IPS-18c (cell line): ENCODE results near the gene KCNK2.

Experiments
- H3K4me3 ChIP-seq: 2 replicates; pipeline ENCODE4 v1.7.0; 2013; ENCODE audit warnings: low read depth, mild to moderate bottlenecking, low read length, moderate library complexity; ENCODE audit not compliant: insufficient read depth
- H3K9me3 ChIP-seq: one replicate; pipeline ENCODE4 v1.6.1; 2013; ENCODE audit warnings: mild to moderate bottlenecking, low read length, moderate library complexity; ENCODE audit not compliant: control insufficient read depth, insufficient read depth

Gene KCNK2

DNA sequence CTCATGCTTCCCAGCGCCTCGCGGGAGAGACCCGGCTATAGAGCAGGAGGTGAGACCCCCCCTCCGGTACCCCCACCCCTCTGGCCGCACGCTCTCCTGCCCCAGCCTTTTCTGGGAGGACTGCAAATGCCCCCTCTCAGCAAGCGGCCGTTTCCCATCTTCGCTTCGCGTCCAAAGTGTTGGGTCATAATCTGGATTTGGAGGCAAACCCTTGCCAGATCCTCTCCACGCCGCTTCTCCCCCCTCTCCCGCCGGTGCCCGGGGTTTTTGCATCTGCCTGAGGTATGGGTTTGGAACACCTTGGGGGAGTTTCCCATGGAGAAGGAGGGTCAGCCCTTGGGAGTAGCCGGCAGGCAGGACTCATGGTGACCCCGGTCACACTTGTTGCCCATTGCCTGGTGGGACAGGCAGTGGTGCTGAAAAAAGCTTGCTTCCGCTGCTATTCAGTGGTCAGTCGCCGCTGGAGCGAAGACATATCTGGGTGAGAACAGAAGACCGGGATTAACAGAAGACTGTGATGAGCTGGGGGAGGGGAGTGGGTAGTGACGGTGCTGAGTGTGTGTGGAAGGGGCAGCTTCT lies 935 bp downstream of the KCNK2 start:
- no peaks in the 10 kb centered on the region for H3K9me3 ChIP-seq
- H3K4me3 ChIP-seq: peak overlapping the region; percentile 42

DNA sequence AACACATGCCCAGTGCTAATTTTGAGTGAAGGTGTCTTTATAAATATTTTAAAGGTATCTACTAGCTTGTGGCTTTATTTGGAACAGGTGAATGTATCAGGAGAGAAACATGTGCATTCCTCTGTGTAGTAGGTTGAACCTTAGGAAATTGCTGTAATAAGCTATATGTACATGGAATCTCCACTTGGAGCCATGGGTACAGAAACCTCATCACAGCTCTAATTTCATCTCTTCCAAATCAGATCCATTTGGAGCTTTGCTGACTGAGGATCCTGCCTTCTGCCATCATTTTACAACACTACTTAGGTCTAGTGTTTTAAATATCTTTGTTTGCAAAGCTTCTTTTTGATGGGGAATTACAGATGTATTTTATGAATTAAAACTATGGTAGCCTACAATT lies 2.1 kb downstream of the KCNK2 start:
- H3K9me3 ChIP-seq: no peaks in the 10 kb centered on the region

DNA sequence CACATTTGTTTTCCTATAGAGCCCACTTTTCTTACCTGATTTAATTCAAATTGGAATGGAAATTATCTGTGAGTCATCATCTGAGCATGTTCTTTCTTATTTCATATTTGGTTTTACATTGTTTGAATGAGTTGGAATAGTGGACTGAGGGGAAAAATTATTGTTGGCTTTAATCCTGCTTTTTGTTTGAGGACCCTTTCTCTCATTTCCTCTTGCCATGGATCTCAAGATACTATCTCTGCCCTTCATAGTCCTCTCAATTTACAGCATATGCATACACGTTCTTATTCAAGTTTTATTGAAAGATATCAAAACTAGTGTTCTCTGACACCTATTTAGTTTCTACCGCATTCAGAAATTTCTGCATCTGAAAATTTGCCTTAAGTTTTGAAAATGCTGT lies 5.1 kb downstream of the KCNK2 start:
- no peak overlapping the region for H3K4me3 ChIP-seq

More for the DNA sequence above, 2.1 kb downstream of the KCNK2 start:
- no peak overlapping the region for H3K4me3 ChIP-seq

DNA sequence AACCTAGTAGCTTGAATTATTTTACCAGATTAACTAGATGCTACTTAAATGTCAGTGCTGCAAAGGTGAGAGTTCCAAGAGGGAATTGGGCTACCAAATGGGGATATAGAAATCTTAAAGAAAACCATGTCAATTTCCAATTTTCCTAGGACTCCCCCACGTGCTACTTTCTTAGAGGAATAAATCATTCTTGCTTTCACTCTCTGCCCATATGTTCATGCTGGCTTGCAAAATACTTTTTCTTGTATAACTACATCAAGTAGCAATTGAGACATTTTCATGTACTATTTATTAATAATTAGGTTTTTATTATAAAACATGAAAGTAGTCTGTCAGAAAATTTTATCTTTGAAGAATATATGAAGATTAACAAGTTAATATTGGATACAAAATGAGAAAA lies 11.8 kb downstream of the KCNK2 start:
- Histone ChIP-seq H3K4me3 (no peak overlapping the region), H3K9me3 (no peaks in the 10 kb centered on the region)

More for the DNA sequence above, 5.1 kb downstream of the KCNK2 start:
- H3K9me3 ChIP-seq: no peaks in the 10 kb centered on the region

DNA sequence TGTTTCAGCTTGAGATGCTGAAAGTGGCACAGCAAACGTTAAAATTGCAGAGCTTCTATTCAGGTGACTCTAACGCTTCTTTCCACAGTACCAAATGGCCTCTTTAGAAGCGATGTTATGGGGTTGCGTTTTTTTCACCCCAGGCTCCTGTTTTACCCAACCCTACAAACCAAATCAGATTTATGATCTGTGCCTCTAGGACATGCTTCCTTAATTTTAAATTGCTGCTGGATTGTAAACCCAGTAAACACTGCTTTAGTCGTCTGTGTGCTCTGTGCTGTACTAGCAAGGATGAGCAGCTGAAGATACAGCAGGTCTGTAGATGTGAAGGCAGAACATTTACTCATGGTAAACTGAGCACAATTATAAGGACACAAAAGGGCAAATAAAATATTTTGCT lies 13.0 kb downstream of the KCNK2 start:
- Histone ChIP-seq H3K9me3 (no peaks in the 10 kb centered on the region), H3K4me3 (no peak overlapping the region)

DNA sequence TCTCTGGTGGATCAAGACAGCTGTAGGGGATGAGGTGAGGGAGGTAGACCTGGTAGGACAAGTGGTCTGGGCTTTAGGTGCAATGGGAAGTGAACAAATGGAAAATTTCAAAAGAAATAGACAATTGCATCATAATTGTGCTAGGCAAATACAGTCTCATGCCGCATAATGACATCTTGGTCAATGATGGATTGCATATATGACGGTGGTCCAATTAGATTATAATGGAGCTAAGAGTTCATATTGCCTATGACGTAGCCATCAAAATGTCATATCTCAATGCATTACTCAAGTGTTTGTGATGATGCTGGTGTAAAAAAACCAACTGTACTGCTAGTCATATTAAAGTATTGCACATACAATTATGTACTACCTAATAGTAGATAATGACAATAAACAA lies 19.0 kb downstream of the KCNK2 start:
- Histone ChIP-seq H3K4me3 (no peak overlapping the region), H3K9me3 (no peaks in the 10 kb centered on the region)

DNA sequence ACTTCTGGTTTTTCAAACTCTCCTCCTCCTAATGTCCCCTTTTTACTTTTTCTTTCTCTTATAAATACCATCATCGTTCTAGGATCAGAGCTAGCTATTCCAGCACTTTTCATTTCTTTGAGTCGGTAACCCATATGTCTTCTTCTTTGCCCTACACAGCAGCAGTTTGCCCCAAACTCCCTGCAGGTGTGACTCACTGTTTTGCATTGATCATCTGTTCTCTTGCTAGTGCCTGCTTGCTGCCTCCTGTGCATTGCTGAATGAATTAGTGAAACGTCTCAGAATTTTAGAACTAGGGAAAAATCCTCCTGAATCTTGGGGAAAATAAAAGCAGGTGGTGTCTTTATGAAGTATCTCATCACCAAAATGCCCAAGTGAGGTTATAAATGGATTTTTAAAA lies 21.7 kb downstream of the KCNK2 start:
- no peak overlapping the region for H3K4me3 ChIP-seq
- H3K9me3 ChIP-seq: no peaks in the 10 kb centered on the region

DNA sequence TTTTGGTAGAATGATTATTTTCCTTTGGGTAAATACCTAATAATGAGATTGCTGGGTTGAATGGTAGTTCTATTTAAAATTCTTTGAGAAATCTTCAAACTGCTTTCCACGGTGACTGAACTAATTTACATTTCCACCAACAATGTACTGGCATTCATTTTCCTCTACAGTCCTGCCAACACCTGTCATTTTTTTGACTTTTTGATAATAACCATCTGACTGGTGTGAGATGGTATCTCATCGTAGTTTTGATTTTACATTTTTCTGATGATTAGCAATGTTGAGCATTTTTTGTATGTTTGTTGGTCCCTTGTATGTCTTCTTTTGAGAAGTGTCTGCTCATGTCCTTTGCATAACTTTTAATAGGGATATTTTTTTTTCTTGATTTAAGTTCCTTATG lies 23.5 kb downstream of the KCNK2 start:
- Histone ChIP-seq H3K4me3 (no peak overlapping the region), H3K9me3 (no peaks in the 10 kb centered on the region)

DNA sequence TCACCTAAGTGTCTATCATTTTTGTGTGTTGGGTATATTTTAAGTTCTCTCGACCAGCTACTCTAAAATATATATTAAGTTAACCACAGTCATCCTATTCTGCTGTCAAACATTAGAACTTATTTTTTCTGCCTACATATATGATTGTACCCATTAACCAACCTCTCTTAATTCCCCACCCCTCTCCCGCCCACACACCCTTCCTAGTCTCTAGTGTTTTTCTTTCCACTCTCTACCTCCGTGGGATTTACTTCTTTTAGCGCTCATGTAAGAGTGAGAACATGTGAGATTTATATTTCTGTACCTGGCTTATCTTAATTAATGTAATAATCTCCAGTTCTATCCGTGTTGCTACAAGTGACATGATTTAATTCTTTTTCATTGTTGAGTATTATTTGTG lies 26.6 kb downstream of the KCNK2 start:
- Histone ChIP-seq H3K4me3 (no peak overlapping the region), H3K9me3 (no peaks in the 10 kb centered on the region)

DNA sequence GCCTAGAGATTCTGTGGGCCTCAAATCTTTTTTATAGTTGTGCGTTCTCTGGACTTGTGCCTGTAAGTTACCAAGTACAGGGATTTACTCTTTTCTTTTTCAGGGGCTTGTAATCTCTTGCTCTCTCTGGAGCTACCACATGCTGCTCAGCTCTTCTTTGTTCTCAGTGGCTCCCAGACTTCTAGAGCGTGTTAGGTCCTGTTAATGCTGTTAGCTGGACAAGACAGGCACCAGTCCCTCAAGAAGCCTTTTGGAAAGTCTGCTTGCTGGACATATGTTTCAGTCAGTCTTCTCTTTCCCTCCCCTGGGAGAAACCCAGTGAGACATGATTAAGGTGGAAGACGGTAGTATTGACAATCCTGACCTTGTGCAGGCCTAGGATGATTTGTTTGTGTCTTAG lies 29.4 kb downstream of the KCNK2 start:
- H3K9me3 ChIP-seq: no peaks in the 10 kb centered on the region
- no peak overlapping the region for H3K4me3 ChIP-seq

DNA sequence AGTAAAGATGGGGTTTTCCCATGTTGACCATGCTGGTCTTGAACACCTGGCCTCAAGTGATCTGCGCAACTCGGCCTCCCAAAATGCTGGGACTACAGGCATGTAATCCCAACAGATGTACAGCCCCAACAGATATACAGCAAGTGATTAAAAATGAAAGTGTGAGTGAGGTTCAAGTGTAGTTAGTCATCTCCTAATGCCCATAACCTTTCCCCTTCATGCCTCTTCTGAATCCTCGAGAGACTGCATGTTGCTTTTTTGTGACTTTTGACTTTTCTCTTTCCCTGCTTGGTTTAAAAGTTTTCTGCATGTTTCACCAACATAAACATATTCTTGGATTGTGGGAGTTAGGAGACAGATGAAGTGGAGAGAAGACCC lies 31.2 kb downstream of the KCNK2 start:
- no peak overlapping the region for H3K4me3 ChIP-seq
- H3K9me3 ChIP-seq: no peaks in the 10 kb centered on the region

DNA sequence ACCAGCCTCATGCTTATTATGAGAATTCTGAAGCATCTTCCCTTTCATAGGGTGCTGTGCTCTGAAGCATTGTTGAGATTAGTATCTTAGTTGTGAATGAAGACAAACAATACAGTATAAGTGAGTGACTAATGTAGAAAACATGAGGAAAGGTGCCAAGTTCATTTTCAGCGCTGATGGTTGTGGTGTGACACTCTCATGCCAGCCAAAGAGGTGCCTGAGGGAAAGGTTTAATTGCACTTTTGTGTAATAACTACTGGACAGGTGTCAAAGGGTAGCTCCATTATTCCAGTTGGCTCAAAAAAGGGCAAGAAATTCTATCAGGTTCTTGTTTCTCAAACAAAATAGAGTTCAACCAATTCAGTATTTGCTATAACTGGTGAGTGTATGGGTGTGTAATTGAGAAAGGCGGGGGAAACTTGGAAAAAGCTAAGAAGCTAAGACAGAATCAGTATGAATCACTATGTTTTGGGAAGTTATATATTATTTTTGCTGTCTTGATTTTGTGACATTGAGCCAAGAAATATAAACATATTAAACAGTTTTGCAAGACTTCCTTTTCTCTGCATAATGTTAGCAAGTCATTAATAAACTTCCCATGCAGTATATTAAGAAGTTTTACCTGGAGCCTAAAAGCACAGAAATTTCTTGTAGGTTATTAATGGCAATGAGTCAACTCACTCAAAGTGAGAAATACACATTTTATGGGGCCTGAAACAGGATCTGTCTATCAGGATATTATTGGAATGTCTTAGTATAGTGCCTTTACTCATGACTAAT lies 31.8 kb downstream of the KCNK2 start:
- no peak overlapping the region for H3K4me3 ChIP-seq

DNA sequence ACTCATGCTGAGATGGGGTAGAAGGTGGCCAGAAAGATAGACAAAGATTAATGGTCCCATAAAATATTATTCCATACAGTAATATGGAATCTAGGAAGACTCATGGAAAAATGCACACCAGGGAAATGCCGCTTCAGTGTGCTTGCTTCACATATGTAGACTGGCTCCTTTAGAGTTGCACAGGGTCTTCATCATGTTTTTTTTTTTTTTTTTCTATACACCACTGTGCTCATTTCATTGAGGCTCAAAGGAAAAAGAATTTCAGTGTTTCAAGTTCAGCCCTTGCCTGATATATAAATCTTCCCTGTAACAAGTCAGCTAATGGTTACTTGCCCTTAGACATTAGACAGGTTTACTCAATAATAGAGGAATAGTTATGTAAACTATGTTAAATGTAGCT lies 33.2 kb downstream of the KCNK2 start:
- no peak overlapping the region for H3K4me3 ChIP-seq

More for the DNA sequence above, 31.8 kb downstream of the KCNK2 start:
- H3K9me3 ChIP-seq: no peaks in the 10 kb centered on the region

DNA sequence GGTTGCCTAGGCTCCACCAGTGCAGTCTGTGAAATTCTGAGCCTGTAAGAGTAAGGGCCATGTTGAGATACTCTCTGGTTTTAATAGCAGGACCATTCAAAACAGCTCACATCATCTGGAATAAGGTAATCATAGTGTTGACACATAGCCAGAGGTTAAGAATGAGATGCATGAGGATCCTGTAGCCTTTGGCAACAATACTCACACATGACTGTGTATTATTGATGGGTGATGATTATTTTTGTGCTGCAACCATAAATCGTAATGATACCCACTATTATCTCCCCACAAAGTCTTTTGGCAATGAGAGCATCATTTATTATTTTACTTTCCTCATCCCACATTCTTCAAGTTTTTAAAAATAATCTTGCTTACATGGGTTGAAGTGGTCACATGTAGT lies 35.5 kb downstream of the KCNK2 start:
- Histone ChIP-seq H3K4me3 (no peak overlapping the region), H3K9me3 (no peaks in the 10 kb centered on the region)

More for the DNA sequence above, 33.2 kb downstream of the KCNK2 start:
- H3K9me3 ChIP-seq: no peaks in the 10 kb centered on the region

DNA sequence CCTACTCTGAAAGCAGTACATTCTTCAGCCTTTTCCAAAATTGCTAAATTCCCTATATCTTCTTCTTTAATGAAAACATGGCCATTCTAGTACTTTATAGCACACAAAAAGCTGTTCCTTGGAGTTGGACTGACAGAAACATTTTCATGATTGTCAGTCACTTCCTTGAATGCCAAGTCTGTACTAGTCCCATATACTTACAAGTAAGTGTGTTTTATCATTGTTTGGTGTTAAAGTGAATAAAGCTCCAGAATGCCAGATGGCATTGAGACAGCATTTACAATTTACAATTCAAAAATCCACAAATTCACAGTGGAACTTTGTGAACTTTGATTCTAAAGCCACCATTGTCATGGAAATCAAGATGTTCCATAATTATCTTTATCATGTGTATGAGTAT lies 36.5 kb downstream of the KCNK2 start:
- no peak overlapping the region for H3K4me3 ChIP-seq
- H3K9me3 ChIP-seq: no peaks in the 10 kb centered on the region

DNA sequence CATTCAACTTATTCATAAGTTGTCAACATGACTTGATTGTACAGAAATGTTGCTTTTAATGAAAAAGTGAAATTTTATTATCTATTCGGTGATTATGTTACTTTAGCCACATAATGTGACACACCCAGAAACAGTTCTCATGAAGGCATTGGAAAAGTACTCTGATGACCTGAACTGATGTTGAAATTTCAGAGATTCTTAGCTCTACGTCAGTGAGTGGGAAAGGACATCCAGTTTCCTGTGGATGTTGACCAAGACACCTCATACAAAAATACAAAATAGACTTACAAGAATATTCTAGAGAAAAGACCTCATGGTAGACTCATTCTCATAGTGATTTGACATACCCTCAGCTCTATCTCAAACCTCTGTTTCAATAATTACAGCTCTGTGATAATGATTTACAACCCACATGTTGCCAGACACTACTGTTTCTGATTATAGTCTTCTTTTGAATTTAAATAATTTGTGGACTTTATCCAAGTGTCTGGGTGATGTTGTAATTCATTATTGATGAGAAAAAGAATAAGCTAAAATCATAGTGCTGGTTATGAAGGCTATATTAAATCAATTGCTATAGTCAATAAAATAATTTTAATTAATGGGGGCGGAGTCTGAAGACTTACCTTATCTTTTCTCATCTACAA lies 37.3 kb downstream of the KCNK2 start:
- Histone ChIP-seq H3K4me3 (no peak overlapping the region), H3K9me3 (no peaks in the 10 kb centered on the region)

DNA sequence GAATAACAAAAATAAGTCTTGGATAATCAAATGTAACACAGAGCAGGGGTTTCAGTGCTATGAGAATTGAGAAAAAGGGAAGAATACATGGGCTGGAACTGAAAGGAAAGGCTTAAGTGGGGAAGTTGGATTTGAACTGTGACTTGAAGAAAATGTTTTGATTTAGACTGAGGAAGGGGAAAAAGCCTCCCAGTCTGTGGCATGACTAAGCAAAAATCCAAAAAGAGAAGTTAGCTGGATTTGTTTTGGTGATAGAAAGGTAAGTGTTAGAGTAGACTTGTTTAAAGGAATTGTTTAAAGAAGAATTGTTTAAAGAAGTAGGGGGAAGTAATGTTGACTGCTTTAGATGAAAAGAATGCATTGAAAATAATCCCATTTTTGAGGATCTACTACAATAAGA lies 46.0 kb downstream of the KCNK2 start:
- Histone ChIP-seq H3K4me3 (no peak overlapping the region), H3K9me3 (no peaks in the 10 kb centered on the region)

DNA sequence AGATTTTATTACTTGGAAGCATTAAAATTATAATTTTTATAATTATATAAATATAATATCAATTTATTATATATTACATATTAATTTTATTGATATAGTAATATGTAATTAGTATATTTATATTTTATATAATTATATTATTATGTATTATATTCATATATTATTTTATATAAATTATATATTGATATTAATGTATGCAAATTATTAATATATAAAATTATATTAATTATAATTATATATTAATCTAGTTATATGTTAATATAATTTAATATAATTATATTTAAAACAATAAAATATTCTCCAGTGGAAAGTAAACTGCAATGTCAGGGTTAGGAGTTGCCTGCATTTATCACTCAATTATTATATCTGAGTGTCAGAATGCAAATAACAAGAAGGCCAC lies 48.8 kb downstream of the KCNK2 start:
- Histone ChIP-seq H3K4me3 (no peak overlapping the region), H3K9me3 (no peaks in the 10 kb centered on the region)
